Measurements from ENCODE around the gene SYNGR1.

SYNGR1 gene, protein sequence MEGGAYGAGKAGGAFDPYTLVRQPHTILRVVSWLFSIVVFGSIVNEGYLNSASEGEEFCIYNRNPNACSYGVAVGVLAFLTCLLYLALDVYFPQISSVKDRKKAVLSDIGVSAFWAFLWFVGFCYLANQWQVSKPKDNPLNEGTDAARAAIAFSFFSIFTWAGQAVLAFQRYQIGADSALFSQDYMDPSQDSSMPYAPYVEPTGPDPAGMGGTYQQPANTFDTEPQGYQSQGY

DNA sequence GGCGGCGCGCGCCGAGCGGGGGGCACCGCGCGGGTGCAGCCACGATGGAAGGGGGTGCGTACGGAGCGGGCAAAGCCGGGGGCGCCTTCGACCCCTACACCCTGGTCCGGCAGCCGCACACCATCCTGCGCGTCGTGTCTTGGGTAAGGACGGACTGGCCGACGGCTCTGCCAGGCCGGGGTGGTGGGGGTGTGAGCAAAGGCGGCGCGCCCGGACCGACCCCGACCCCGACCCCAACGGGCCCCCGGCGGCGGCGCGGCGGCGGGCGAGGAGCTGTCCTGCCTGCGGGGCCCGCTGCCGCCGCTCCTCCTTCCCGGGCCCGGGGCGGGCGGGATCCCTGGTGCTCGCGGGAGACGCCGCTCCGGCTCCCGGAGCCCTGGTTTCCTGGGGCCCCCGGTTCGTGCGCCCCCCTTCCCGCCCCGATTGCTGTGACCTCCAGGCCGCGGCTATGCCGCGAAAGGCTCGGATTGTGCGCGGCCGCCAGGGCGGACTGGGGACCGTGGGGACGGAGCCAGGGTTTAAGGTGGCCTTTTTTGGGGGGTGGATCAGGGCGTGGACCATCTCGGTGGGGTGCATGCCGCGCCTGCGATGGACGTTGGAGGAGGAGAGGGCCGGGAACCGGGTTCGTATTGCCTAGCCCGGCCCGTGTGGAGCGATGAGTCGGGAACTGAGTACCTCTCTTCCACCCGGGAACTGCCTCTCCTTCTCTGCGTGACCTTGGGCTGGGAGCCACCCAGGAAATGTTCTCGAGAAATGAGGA lies at the start of gene SYNGR1:
Gene SYNGR1 (plus strand): TSS at position 25 of the 760 bp plus-strand sequence. CDS start 20 bp downstream, at position 45.
- no peak for DNase-seq

DNA sequence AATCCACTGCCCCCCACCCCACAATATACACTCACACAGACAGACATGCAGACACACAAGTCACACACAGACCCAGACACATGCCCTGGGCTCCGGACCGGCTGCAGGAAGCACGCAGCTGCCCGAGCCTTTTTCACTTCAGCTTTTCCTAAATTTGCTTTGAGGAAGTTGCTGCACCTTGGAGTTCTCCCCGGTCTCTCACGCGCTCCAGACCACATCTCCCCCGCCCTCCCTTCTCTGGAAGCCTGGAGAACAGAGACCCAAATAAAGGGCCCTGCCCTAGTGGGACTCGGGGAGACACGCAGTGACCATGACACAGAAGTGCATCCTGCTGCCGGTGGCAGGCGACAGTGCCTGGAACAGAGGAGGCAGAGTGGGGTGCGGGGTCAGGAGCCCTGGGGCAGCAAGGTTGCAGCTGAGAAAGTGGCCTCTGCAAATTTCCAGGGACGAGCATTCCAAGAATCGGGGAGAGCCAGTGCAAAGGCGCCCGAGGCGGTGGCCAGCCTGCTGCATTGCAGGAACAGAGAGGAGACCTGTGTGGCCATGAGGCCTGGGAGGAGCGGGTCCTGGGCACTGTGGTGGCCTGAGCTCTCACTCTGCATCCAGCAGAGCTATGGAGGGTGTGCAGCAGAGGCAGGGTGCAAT lies 49.5 kb upstream of the SYNGR1 start:
- DNase-seq, result no peak

DNA sequence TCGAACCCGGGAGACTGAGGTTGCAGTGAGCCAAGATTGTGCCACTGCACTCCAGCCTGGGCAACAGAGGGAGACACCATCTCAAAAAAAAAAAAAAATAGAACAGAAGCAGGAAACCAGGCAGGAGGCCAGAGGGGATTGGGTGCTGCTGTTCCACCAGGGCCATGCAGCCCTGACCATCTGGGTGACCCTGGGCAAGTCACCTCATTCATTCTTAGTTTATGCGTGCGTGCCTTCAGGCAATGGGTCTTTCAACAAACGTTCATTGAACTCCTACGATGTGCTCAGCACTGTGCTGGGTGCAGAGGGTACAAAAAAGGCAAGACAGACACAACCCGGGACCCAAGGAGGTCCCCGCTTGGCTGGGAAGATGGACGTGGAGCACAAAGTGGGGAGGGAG lies 48.7 kb upstream of the SYNGR1 start:
- no peak for DNase-seq

DNA sequence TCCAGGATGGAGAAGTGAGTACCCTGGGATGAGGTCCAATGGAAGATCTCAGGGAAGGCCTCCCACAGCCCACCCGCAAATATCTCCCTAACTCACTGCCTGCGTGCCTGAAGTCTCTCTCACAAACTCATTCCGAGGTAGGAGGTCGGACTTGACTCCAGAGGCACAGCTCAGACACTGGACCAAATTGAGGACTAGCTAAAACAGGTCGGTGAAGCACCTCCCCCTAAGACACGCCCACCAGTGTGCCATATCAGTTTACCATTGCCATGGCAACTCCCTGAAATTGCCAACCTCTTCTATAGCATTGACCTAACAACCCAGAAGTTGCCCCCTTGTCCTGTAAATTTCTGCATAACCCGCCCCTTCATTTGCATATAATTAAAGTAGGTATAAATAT lies 47.9 kb upstream of the SYNGR1 start:
- no peak for DNase-seq

DNA sequence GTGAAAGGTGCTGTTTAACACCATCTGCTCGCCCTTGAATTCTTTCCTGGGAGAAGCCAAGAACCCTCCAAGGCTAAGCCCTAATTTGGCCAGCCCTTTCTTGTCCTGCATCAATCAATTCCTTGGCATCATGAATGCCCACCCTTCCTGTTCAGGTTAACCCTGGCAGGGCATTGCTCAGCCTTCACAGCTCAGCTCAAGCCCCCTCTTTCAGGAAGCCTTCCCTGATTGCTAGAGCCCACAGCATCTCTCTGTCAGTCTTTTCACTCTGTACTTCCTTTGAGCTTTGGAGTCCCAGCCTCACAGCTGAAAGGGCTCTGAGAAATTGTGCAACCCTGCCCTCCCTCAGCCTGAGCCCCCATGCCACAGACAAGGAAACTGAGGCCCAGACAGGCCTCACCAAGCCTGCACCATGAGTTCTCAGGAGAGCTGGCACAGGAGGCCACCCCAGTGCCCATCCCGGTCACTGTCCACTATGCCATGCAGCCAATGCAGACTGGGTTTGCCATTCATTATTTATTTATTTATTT lies 47.3 kb upstream of the SYNGR1 start:
- DNase-seq, result no peak

DNA sequence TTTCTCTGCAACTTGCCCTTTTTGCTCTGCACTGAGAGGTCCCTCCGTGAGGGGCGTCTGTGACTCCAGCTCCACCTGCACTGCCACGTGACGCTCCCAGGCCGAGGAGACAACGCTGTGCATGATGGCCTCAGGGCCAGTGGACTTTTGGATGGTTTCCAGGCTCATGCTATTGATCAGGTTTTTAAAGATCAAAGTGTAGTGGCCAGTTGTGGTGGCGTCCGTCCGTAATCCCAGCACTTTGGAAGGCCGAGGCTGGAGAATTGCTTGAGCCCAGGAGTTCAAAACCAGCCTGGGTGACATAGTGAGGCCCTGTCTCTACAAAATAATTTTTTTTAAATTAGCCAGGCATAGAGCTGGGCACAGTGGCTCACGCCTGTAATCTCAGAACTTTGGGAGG lies 46.4 kb upstream of the SYNGR1 start:
- DNase-seq, result no peak

DNA sequence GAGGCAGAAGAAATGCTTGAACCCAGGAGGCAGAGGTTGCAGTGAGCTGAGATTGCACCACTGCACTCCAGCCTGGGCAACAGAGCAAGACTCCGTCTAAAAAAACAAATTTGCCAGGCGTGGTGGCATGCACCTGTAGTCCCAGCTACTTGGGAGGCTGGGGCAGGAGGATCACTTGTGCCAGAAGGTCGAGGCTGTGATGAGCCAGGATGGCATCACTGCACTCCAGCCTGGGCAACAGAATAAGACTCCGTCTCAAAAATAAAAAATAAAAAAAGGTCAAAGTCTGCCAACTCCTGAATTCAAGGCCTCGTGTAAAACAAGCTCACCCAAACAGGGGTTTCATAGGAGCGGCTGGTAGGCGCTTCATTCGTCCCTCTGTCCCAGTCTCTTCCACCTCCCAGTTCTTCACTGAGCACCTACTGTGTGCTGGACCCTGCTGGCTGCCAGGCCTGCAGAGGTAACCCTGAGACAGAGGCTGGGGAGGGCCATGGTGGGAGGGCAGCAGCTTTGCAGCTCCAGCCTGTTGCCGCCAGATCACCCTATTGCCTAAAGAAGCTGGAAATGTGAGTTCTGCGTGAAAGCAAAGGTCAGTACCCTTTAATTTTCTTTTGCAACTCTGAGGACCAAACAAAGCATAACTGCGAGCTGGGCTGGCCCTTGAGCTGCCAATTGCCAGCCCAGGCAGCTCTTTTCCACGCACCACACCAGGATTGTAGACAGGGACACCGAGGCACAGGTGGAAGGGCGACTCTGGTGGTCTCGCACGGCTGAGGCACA lies 45.7 kb upstream of the SYNGR1 start:
- DNase-seq, result no peak

DNA sequence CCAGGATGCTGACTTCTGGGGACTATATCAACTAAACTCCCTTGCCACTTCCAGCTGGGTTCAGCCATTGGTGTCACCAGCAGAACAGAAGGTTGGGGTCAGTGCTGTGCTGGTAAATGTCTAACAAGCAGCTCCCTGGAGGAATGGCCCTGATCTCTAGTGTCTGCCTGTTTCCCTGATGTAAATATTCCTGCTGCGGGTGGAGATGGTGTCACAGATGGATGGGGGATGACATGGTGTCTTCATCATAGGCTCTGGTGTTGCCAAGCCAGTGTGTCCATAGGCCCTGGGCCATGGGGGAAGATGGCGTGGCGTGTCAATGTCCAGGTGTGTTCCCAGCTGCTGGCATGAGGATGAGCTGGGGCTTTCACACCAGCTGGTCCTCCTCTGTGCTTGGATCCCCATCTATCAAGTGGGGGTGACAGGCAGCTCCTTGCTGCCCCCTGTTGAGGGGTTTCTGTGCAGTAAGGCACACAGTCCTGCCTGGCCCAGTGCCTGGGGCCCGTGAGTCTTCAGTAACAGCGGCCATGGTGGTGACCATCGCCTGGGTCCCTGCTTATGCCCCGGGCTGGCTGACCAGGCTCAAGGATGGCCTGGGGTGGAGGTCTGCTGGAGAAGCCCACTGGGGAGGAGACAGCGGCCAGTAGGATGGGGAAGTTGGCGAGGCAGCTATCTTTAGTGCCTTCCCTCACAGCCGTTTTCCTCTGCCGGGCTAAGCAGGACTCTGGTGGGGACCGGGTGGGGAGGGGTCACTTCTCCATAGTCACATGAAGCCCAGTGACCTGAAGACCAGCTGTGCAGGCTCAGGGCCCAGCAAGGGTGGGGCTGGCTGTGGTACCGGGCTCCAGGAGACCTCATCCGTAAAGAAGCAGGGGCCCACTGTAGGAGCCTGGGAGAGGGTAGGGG lies 43.1 kb upstream of the SYNGR1 start:
- peak; percentile 44 for DNase-seq

DNA sequence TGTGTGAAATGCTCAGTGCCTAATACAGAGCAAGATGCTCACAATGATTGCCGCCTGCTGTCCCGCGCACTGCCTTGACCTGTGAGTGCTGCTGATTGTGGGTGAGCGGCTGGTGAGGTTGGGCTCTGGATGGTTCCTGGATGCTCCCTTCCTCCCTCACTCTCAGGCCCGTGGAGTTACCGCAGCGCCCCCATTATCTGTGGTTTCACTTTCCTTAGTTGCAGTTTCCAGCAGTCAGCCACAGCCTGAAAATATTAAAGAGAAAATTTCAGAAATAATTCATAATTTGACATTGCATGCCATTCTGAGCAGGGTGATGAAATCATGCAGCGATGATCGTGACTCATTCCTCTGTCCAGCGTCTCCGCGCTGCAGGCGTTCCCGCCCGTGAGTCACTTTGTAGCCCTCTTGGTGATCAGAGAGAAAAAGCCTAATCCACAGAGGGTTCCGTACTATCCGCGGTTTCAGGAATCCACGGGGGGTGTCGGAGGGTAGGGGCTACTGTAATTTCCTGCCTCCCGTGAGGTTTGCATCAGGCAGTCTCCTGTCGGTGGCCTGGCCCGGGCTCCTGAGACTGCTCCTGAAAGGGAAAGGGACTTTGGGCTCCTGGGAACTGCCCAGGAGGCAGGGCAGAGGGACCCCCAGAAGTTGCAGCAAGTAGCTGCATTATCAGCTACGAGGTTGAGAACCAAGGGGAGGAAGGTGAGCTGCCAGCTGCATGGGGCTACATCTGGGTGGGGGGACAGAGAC lies 41.0 kb upstream of the SYNGR1 start:
- no peak for DNase-seq

DNA sequence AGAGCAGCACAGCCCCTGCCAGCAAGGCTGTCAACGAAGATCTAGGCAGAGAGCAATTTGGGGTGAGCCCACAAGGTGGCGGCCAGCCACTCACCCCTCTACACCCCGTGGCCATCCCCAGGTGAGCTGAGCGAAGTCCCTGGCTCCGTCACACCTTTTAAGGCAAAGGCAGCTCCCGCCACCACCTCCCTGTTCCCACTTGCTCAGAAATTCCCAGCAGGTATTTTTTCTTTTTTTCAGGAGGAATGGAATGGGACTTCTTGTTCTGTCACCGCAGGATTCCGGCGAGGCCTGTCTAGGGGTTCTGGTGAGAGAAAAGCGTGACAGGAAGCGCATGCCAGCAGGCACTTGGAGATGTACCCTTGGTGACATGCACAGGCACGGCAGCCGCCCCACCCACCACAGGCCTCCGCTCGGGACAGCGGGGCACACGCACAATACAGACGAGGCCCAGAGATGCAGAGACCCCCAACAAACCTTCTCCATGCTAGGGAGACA lies 40.4 kb upstream of the SYNGR1 start:
- no peak for DNase-seq

DNA sequence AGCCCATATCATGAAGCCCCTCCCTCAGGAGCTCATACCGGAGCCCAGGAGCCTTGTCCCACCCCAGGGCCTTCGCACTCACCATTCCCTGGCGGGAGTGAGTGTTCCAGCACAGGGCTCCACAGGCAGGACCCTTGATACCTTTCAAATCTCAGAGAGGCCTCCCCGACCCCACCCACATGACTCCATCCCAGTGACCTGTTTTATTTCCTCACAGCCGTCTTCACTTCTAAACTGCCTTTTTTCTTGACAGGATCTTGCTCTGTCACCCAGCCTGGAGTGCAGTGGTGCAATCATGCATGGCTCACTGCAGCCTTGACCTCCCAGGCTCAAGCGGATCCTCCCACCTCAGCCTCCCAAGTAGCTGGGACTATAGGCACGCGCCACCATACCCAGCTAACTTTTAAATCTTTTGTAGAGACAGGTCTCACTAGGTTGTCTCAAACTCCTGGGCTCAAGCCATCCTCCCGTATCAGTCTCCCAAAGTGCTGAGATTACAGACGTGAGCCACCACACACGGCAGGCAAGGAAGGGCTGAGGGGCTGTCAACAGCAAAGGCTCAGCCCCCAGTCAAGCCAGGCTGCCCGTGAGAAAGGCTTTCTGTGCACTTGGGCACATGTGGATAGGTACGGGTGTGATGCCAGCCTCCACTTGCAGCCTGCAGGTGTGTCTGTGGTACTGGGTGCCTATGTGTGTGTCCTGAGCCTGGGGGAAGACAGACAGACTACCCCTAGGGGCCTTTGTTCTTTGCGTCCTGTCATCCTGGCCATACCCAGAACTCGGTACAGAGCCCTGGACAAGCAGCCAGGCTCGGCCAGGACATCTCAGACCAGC lies 39.7 kb upstream of the SYNGR1 start:
- DNase-seq, result no peak

DNA sequence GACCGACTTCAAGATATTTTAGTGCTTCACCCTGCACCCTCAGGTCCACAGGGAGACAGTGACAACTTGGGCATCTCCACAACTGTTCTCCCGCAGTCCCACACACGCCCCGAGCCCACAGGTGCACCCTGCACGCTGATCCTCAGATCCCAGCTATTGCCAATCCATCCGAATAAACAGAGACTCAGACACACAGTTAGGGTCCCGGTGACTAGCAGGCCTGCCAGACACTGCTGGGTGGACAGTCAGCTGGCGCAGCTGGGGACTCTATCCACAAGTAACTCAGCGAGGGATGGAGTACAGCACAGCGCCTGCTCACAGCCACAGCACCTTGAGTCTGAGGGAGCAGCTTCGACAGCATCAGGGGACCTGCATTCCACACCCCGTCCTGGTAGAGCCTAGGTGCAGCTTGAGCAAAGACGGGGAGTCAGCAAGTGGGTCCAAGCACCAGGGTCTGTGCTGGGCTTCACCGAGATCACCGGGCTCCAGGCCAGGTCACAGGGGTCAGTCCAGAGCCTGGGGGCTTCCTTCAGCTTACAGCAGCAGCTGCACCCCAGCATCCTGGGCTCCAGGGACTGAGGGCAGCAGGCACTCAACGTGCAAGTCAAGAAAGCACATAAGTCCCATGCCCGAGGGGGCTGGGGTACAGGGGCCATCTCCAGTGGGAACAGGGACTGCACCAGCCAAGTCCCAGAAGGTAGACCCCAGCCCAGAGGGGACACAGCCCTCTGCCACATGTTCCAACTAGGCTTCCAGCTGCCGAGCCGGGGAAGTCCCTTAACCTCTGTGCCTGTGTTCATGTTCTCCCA lies 38.0 kb upstream of the SYNGR1 start:
- no peak for DNase-seq

DNA sequence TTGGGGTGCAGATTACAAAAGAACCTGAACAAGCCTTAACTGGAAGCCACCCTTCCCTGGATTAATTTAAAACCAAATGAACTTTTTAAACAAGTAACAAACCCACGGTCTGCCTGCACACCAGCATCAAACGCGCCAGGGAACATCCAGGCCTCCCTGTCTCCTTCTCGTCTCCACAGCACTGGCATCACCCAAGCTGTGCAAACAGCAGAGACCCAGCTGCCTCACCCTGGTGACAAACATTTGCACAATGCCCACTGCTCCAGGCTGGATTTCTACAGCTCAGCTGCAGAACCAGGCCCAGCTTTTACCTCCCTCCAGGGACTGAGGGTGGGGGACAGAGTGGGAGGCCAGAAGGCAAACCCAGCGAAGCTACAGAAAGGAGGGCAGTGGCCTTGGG lies 37.4 kb upstream of the SYNGR1 start:
- DNase-seq, result no peak

DNA sequence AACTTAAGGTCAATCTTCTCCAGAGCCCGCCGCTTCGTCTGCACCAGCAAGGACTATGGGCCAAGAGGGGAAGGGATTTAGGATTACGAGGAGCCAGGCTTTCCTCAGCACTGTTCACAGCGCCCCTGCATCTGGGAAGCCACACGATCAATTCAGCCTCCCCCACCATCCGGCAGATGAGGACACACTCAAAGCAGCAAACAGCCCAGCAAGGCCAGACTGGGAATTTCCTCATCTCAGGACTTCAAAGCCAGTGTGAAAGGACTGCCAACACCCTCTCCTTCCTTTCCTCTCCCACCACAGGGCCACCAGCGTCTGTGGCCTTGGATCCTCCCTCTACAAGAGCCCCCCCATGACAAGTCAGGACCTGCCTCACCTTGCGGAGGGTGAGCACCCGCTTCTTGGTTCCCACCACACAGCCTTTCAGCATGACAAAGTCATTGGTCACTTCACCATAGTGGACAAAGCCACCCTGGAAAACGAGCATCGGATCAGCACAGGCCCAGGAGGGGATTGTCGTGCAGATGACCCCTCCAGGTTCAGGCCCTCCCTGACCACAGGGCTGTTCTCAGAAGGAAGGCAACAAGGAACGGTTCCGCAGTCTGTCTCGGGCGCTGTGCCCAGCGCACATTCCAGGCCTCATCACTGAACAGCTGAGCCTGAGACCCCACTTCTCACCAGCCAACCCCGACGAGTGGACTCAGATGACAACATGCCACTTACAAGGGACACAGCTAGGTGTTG lies 36.4 kb upstream of the SYNGR1 start:
- DNase-seq, result no peak

DNA sequence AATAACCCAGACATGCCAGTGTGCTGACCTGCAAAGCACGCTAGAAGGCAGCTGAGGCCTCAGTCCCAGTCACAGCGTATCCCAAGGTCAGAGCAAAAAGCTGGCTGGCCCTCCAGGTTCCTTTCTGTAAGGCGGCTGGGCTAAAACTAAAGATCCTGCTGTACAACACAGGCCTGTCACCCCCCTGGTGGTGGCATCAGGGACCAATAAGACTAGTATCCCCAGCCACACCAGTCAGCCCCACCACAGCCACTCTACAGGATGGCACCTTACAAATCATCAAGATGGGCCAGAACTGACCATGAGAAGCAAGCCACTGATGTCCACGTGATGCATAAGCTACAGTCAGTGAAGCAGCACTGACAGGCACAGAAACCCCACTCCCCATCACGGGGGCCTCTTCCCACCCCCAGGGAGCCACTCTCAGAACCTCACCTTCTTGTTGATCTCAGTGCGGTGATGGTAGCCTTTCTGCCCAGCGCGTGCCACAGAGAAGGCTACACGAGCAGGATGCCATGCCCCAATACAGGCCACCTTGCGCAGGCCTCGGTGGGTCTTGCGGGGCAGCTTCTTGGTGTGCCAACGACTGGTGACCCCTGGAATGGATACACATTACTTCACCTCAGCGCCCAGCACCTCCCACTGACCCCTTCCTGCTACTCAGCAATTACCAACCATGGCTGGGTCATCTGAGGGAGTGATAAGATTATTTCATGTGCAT lies 35.4 kb upstream of the SYNGR1 start:
- no peak for DNase-seq

DNA sequence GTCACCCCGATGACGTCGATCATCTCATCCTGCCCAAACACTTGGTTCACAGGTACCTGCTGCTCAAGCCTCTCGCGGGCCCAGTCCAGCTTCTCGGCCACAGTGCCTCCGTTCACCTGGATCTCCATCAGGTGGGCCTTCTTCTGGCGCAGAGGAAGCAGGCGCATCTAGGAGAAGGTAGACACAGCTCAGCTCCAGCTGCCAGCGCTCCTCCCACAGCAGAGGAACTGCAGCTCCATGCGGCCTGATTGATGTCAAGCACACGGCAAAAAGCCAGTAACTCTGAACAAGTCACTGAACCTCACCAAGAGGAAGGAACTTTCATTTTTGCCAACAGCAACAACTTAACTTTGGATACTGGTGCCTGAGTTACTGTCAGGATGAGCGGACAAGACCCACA lies 34.4 kb upstream of the SYNGR1 start:
- no peak for DNase-seq

DNA sequence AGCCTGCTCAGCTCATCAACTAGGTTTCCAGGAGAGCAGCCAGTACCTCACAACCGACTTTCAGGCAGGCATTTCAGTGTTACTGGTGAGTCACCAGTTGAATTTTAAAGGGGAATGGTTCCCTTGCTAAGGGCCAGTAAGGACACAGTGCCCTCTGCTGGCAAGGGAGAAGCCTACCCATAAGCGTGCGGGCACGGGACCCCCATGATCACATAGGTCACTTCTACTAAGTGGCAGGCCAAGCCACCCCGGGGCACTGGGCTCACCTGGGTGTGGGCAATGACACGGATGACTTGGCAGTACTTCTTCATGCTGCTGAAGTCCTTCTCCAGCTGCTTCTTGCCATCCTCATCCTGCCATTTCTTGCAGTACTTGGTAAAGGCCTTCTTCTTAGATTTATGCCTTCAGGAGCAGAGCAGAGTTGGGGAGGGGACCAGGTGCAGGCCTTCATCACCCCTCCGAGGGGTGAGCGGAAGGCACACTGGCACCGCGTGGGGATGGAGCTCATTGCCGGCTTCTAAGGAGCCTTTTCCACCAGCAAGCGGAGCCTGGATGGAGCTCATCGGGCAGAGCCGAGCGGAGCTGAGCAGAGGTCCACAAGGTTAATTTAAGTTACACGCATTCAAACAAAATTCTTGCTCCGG lies 33.2 kb upstream of the SYNGR1 start:
- DNase-seq, result peak; percentile 83
